ENCODE data around the gene ARHGEF18. TPM values are rescaled to one million over a fixed set of nuclear protein-coding genes. Genes with fewer than 3 reads are reported as not detected.

Gene ARHGEF18
- total and polyA plus RNA-seq, 3 donors from 2014 or later, result 17.9 to 42.7 (median 33.4) TPM

DNA sequence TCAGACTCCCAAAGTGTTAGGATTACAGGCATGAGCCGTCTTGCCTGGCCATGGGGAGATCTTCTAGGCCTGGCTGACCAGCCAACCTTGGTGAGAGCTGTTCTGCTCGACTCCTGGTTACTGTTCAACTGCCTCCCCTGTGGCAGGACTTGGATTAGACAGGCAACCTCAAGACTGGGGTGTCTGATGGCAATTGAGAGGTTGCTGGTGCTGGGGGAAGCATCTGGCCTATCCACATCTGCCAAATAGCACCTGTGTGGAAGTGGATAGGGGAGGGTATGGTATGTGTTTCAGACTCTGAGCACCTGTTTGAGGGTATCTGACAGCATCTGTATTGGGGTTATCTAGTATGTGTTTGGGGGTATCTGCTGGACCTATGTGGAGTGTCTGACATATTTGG lies 44.7 kb downstream of the ARHGEF18 start:
- H3K27ac ChIP-seq, result no peak overlapping the region
- no peaks in the 10 kb centered on the region for H3K9me3 ChIP-seq
- H3K4me3 ChIP-seq, result no peak overlapping the region
- TF ChIP-seq, protein P1, sequence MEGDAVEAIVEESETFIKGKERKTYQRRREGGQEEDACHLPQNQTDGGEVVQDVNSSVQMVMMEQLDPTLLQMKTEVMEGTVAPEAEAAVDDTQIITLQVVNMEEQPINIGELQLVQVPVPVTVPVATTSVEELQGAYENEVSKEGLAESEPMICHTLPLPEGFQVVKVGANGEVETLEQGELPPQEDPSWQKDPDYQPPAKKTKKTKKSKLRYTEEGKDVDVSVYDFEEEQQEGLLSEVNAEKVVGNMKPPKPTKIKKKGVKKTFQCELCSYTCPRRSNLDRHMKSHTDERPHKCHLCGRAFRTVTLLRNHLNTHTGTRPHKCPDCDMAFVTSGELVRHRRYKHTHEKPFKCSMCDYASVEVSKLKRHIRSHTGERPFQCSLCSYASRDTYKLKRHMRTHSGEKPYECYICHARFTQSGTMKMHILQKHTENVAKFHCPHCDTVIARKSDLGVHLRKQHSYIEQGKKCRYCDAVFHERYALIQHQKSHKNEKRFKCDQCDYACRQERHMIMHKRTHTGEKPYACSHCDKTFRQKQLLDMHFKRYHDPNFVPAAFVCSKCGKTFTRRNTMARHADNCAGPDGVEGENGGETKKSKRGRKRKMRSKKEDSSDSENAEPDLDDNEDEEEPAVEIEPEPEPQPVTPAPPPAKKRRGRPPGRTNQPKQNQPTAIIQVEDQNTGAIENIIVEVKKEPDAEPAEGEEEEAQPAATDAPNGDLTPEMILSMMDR (IDR thresholded peaks at IDR 0.05), result no peak
- no peak for TF ChIP-seq POLR2A (IDR thresholded peaks at IDR 0.05)
- H3K4me1 ChIP-seq, result peaks cover 18% of the 10 kb centered on the region
- H3K27me3 ChIP-seq, result no peaks in the 10 kb centered on the region
- no peaks in the 10 kb centered on the region for H3K36me3 ChIP-seq (ENCODE audit: low read depth, missing control alignments)
- no peak for DNase-seq
- intact Hi-C loops (cut with DNase I; ENCODE audit: low total_unique reads), result no loop called here
- 69 to 92% methylated on average over 2 of the region's 2 CpGs for WGBS, 2 donors

DNA sequence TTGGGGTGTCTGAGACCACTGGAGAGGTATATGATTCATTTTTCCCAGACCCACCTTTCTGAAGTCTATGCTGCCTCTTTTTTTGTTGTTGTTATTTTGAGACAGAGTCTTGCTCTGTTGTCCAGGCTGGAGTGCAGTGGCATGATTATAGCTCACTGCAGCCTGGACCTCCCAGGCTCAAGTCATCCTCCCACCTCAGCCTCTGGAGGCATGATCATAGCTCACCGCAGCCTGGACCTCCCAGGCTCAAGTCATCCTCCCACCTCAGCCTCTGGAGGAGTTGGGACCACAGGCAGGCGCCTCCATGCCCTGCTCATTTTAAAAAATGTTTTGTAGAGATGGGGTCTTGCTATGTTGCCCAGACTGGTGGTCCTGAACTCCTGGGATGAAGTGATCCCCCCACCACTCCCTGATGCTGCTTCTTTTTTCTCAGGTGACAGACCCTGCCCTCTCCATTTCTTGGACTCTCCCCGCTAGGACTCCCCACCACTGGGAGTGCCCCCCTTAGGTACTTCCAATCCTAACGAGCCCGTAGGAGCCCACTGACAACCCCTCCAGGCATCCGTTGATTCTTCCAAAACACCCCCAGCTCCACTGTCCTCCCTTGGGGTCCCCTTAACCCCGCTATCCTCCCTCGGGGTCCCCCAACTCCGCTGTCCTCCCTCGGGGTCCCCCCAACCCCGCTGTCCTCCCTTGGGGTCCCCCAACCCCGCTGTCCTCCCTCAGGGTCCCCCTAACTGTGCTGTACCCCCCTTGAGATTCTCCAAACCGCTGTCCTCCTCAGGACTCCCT lies 45.4 kb downstream of the ARHGEF18 start:
- H3K9me3 ChIP-seq, result no peaks in the 10 kb centered on the region
- intact Hi-C loops (cut with DNase I; ENCODE audit: low total_unique reads), result no loop called here
- no peaks in the 10 kb centered on the region for H3K27me3 ChIP-seq
- 5 to 8% methylated on average over 13 of the region's 13 CpGs for WGBS, 2 donors
- no peak for TF ChIP-seq POLR2A (IDR thresholded peaks at IDR 0.05)
- TF ChIP-seq, protein P1 (IDR thresholded peaks at IDR 0.05), result no peak
- DNase-seq, result no peak
- H3K36me3 ChIP-seq (ENCODE audit: low read depth, missing control alignments), result no peaks in the 10 kb centered on the region
- peak overlapping the region; percentile 67 to 73 for H3K27ac ChIP-seq
- peak overlapping the region; percentile 88 to 93 for H3K4me3 ChIP-seq
- peaks cover 22% of the 10 kb centered on the region for H3K4me1 ChIP-seq

- Histone ChIP-seq H3K27ac (peak overlapping the region; percentile 67 to 73), H3K9me3 (no peaks in the 10 kb centered on the region), H3K36me3 (ENCODE audit: low read depth, missing control alignments) (no peaks in the 10 kb centered on the region), H3K4me1 (peaks cover 22% of the 10 kb centered on the region), H3K4me3 (peak overlapping the region; percentile 88 to 93), H3K27me3 (no peaks in the 10 kb centered on the region)
- TF ChIP-seq, protein P1 (IDR thresholded peaks at IDR 0.05), result no peak
- DNase-seq, result peak; percentile 88
- WGBS, 2 donors, result 0 to 1% methylated on average over 11 to 40 of the region's 61 CpGs
- intact Hi-C loops (cut with DNase I; ENCODE audit: low total_unique reads), result no loop called here
Observed at GRCh38 chr19:7394731-7395359, 46.1 kb downstream of the ARHGEF18 start.

GRCh38 chr19:7395360-7396066 lies 46.8 kb downstream of the ARHGEF18 start:
- 2% methylated on average over 13 to 28 of the region's 28 CpGs for WGBS, 2 donors
- Histone ChIP-seq H3K27me3 (no peaks in the 10 kb centered on the region), H3K9me3 (no peaks in the 10 kb centered on the region), H3K4me1 (peaks cover 22% of the 10 kb centered on the region), H3K27ac (peak overlapping the region; percentile 67 to 73), H3K4me3 (peak overlapping the region; percentile 88 to 93), H3K36me3 (ENCODE audit: low read depth, missing control alignments) (no peaks in the 10 kb centered on the region)
- intact Hi-C loops (cut with DNase I; ENCODE audit: low total_unique reads), result no loop called here
- no peak for TF ChIP-seq POLR2A (IDR thresholded peaks at IDR 0.05)
- TF ChIP-seq, protein P1 (IDR thresholded peaks at IDR 0.05), result no peak
- peak; percentile 17 for DNase-seq

Measured in testis (tissue), 3 donors.